Vagina (tissue), 2 donors: ENCODE results near the gene ZG16.

ENCODE experiments used
- CTCF ChIP-seq, 3 experiments: fragments of 450-650 bp in 2 of 3; fragments of 200-600 bp in 1 of 3; sonication (generic) in 1 of 3; IDR thresholded peaks; one replicate each; pipeline ENCODE4 v1.5.1; 2017 to 2019; ENCODE audit warnings: antibody characterized with exemption in 3 of 3, mild to moderate bottlenecking in 2 of 3, moderate library complexity in 2 of 3
- POLR2A ChIP-seq, 2 donors: fragments of 450-650 bp; IDR thresholded peaks; one replicate each; pipeline ENCODE4 v1.6.1; 2017; ENCODE audit warnings: antibody characterized with exemption in 2 of 2, mild to moderate bottlenecking in 2 of 2, moderate library complexity in 2 of 2
- POLR2AphosphoS5 ChIP-seq, 2 donors: sonication (generic); formaldehyde crosslinking; IDR thresholded peaks; one replicate each; pipeline ENCODE4 v1.9.0; 2017; ENCODE audit warnings: antibody characterized with exemption in 2 of 2, mild to moderate bottlenecking in 2 of 2, low read depth in 1 of 2; ENCODE audit not compliant: insufficient read depth in 1 of 2

- TF ChIP-seq CTCF (IDR thresholded peaks at IDR 0.05) = no peak
- TF ChIP-seq POLR2A (IDR thresholded peaks at IDR 0.05) = no peak
- TF ChIP-seq POLR2AphosphoS5 (IDR thresholded peaks at IDR 0.05; ENCODE audit: insufficient read depth in 1 of 2, low read depth in 1 of 2) = no peak
These were observed 32.0 kb downstream of the ZG16 start for GRCh38 chr16:29809850-29810698.
